Testis (tissue), 2 donors: ENCODE results near the gene BID.

Experiments
- CTCF ChIP-seq, 3 experiments: fragments of 450-650 bp in 2 of 3; fragments of 200-600 bp in 1 of 3; sonication (generic) in 1 of 3; IDR thresholded peaks; one replicate each; pipeline ENCODE4 v1.5.1; 2016 to 2019; ENCODE audit warnings: antibody characterized with exemption in 3 of 3, mild to moderate bottlenecking in 2 of 3, moderate library complexity in 1 of 3
- POLR2A ChIP-seq: fragments of 450-650 bp; IDR thresholded peaks from one replicate; pipeline ENCODE4 v1.6.1; 2017; ENCODE audit warnings: antibody characterized with exemption, mild to moderate bottlenecking, moderate library complexity

GRCh38 chr22:17780116-17780740 lies 6.0 kb upstream of the BID start:
- TF ChIP-seq CTCF (IDR thresholded peaks at IDR 0.05) = no peak
- TF ChIP-seq POLR2A = no peak
